NCI-H2196 (cell line): ENCODE results near the gene MYO1F.

Experiments used
- DNase-seq: peaks from one replicate; lab custom pipeline; 2025; ENCODE audit not compliant: unreplicated experiment; lab: John Stamatoyannopoulos, UW

Gene MYO1F

GRCh38 chr19:8473648-8474476, 103.4 kb downstream of the MYO1F start:
- DNase-seq, result no peak
